Anterior cingulate cortex (tissue), 58 donors: ENCODE data around the gene FXYD5.
A peak's percentile ranks its signal among the peaks of the same experiment; 100 is the strongest.

Experiments used
- DNase-seq, 58 donors: peaks; one replicate each; lab custom pipeline; 2025; lab: John Stamatoyannopoulos, UW

Gene FXYD5

GRCh38 chr19:35154525-35155406 is at the start of gene FXYD5:
TSS of gene FXYD5 (plus strand) at chr19:35154735. CDS start at chr19:35155551, 816 bp downstream.
- no peak for DNase-seq

- DNase-seq: no peak
These were observed 49.5 kb upstream of the FXYD5 start for GRCh38 chr19:35105047-35105410.

DNA sequence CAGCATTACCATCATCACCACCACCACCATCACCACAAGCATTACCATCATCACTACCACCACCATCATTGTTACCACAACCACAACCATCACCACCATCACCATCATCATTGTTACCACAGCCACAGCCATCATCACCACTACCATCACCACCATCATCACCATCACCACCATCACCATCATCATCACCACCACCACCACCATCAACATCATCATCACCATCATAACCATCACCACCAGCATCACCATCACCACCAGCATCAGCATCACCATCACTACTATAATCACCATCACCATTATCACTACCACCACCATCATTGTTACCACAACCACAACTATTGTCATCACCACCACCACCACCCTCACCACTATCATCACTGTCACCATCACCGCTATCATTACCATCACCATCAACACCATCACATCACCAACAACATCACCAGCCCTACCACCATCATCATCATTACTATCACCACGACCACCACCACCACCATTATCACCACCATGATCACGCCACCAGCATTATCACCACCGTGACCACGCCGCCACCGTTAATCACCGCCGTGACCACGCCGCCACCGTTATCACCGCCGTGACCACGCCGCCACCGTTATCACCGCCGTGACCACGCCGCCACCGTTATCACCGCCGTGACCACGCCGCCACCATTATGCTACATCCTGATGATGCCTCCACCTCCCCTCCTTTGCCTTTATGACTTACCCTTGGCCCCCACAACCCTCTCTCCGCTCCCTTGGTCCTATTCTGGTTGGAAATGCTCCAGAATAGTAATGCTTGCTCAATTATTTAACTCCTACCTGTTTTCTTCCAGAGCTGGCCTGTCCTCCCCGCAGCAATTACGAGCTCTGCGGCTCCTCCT is 48.9 kb upstream of the FXYD5 start:
- no peak for DNase-seq

DNA sequence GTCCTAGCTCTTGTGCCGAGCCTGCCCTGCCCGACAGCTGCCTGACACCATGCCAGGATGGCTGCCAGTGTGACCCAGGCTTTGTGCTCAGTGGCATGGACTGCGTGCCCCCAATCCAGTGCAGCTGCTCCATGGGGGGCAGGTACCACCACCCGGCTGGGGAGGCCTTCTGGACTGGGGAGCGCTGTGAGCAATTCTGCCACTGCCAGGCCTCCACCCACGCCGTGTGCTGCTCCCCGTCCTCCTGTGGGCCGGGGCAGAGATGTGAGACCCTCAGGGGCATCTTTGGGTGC is 48.3 kb upstream of the FXYD5 start:
- peak in 48 of 58 donors; percentile 13 to 93 (median 68) for DNase-seq

DNA sequence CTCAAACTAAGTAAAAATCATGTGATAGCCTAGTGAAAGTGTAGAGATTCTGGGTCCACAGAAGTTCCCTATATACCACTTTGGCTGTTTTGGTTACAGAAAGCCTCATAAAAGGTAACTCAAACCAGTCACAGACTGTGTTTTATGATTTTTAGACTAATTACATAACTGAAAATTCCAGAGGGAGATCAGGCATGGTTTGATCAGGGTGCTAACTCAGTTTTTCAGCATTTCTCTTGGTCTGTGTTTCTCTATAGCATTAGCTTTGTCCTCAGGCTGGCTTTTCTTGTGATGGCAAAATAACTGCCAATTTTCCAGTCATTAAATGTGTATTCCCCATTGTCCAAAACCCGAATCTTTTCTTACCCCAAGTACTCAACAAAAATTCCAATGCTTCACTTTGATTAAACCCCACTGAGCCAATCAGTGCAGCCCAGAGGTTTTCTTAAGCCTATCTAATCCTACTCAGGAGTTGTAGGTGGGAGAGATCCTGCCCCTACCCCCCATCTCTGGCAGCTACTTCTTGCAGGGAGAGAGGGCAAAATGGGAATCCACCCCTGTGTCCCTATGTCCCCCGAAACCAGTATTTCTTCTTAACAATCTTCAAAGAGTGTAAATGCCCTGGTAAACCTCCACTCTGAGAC is 47.5 kb upstream of the FXYD5 start:
- DNase-seq: no peak

- peak in 53 of 58 donors; percentile 14 to 94 (median 72) for DNase-seq
These were observed 47.0 kb upstream of the FXYD5 start for GRCh38 chr19:35107545-35107944.

GRCh38 chr19:35108730-35109129 is 45.8 kb upstream of the FXYD5 start:
- DNase-seq: no peak

- peak in 45 of 58 donors; percentile 14 to 81 (median 48) for DNase-seq
These were observed 45.0 kb upstream of the FXYD5 start for GRCh38 chr19:35109395-35110112.

GRCh38 chr19:35110974-35111373 is 43.6 kb upstream of the FXYD5 start:
- no peak for DNase-seq

GRCh38 chr19:35112995-35113688 is 41.4 kb upstream of the FXYD5 start:
- DNase-seq: no peak

DNA sequence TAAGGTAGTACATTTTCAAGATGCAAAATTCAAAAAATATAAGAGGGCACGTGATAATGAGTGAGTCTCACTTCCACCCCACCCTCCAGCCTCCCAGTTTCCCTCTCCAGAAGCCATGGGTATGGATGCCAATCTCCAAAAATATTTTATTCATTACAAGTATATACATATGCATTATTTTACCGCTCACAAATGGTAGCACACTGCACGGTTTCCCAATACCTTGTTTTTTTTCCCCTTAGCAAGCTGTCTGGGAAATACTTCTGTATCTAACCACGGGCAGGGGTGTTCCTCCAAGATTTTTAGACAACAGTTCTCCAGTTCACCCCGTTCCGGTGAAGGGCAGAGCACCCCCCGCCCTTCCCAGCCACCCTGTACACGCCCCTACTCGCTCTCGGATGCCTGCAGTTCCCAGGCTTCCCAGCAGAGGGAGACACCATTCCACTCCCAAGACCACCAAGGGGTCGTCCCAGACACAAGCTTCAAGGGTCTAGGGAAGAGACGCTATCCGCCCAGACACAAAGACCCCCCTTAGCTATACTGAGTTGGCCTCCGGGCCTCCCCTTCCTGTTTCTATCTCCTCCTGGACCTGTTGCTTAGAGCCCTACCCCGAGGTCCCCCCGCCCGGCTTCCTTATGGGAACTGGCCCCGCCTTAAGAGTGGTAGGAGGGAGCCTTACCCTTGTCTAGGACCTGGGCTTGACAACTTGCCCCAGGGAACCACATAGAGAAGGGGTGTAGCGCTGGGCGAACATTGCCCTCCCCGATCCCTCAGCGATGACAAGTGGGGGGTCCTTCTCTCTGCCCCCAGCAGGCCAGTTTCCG is 40.0 kb upstream of the FXYD5 start:
- DNase-seq: peak in 56 of 58 donors; percentile 38 to 93 (median 79)

DNA sequence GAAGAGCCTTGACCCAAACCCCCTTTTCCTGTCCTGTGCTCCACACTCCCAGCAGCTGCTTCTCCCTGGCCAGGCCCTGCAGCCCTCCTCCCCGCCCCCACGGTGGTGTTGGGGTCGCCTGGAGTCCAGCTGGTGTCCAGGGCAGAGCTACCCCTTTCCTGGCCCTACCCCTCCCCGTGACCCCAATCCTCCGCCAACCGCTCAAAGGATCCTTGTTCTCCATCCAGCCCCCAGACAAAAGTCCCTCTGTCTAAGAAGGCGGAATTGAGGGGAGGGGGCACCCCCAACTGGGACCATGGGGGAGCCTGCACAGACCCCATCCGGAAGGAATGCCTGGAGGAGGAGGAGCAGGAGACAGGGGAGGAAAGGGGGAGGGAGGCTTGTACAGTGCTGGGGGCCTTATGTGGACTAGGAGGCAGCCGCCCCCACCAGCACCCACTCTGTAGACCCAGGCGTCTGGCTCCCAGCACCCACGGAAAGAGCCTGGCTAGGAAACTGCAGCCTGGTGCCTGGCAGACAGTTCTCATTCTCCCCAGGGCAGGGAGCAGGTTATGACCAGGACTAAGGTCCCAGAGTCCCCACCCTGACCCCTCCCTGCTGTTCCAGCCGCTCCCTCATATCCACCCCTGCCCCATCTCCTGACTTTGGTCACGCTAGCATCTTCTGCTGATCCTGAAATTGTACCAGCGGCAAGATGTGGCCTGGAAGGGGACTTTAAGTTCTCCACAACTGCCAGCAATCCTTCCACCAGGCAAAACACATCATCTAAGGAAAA is 39.2 kb upstream of the FXYD5 start, which contains the start of gene FXYD3:
Gene FXYD3 (plus strand): TSS at position 647 of the 775 bp plus-strand sequence. CDS start 3,554 bp downstream, outside the sequence.
- DNase-seq: peak in 57 of 58 donors; percentile 27 to 95 (median 84)

DNA sequence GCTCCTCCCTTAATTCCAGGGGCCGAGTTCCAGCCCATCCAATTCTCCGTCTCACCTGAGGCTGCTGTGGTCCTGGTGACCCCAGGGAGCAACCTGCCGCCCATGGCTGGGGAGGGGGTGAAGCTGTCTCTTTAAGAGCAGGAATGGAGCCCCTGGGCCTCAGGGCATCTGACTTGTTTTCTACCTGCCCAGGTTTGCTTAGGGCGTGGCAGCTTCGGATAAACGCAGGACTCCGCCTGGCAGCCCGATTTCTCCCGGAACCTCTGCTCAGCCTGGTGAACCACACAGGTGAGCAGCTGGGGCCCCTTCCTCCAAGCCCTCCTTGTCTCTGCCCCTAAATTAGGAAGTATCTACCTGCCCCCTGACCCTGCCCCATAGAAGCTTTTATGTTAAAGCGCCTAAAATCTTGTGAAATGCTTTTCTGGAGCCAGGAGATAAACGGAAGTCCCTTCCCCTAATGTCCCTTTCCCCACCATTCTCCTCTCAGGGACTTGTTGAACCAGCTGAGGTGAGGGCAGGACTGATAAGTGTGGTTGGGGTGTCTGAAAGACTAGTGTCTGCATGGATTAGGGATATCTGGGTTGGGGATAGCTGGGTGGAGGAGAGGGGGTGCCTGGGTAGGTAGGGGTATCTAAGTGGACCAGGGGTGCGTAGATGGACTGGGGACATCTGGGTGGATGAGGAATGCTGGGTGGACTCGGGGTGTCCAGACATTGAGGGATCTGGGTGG is 38.3 kb upstream of the FXYD5 start:
- no peak for DNase-seq

DNA sequence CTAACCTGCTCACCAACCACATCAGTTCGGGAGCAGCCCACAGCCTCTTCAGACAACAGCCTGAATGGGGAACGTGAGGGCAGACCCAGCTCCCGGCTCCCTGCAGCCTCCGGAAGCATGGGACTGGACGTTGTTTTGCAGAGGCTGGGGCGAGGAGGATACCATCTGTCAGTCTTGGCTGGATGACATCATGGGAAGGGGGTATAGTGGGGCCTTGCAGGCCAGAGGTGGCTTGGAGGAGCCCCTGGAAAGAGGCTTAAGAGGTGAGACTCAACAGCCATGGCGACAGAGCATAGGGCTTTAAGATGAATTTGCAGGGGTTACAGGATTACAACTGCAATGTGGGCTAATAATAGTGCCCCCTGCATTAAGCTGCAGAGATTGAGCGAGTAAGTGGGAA is 37.4 kb upstream of the FXYD5 start:
- no peak for DNase-seq

- no peak for DNase-seq
These were observed 36.7 kb upstream of the FXYD5 start for GRCh38 chr19:35117799-35118198.

DNA sequence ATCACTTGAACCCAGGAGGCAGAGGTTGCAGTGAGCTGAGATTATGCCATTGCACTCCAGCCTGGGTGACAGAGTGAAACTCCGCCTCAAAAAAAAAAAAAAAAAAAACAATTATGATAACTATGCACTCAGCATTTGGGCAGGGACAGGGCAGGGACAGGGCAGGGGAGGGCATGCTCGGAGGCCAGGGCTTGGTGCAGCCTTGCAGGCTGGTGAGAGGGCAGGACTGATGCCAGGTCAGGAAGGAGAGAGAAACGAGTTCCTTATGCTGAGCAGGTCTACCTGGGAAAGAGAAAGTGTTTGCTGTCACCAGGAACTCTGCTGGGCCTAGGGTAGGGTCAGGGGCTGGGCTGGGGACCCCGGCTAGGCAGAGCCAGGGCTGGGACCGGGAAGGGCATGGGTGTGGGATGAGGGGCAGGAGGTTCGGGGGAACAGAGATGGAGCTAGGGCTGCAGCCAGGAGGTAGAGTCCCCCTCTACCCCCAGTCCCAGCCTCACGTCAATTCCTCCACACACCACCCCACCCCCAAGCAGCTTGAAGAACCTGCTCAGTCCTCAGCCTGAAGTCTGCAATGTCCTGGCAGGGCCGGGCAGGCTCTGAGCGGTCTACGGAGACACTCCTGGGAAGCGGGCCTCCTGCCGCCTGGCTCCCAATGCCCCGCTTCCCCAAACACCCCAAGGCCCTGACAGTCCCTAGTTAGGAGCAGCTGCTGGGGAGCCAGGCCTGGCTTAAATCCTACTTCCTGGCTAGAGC is 36.1 kb upstream of the FXYD5 start:
- DNase-seq: no peak
